PC-3 (cell line): ENCODE data around the gene SLC4A7.

ENCODE experiments used
- CTCF ChIP-seq: fragments of 300-600 bp; sonication (generic); conservative IDR thresholded peaks from 2 replicates; pipeline ENCODE4 v1.5.1; 2017; ENCODE audit warnings: antibody characterized with exemption, low read depth, mild to moderate bottlenecking, low read length
- EZH2 ChIP-seq: fragments of 300-600 bp; sonication (generic); IDR thresholded peaks from one replicate; pipeline ENCODE4 v1.6.1; 2017; ENCODE audit warnings: antibody characterized with exemption, mild to moderate bottlenecking, low read length; ENCODE audit not compliant: unreplicated experiment
- EZH2phosphoT487 ChIP-seq: fragments of 300-600 bp; sonication (generic); IDR thresholded peaks from 2 replicates; pipeline ENCODE4 v1.6.1; 2018; ENCODE audit warnings: mild to moderate bottlenecking, antibody characterized with exemption, low read length, borderline replicate concordance

GRCh38 chr3:27380433-27381357 is 103.5 kb downstream of the SLC4A7 start:
- TF ChIP-seq CTCF, result no peak
- no peak for TF ChIP-seq EZH2phosphoT487
- TF ChIP-seq EZH2, result no peak
